ENCODE measurements around the gene SWAP70. TPM values are rescaled to one million over a fixed set of nuclear protein-coding genes. Genes with fewer than 3 reads are reported as not detected.
"Not testable (repeated sequence)": the region's sequence is repeated elsewhere in the genome, so short reads cannot be mapped to it uniquely, and the experiment has no call there.

SWAP70 gene
- total RNA-seq, 2 experiments from 2014 or later, result 7.9 to 10.1 TPM

- DNase-seq (no peak), ATAC-seq (no peak)
- Mint-ChIP-seq H3K9me3 (ENCODE audit: low read depth) (peaks cover 5% of the 10 kb centered on the region), H3K36me3 (peaks cover 26% of the 10 kb centered on the region), H3K4me1 (peaks cover 16% of the 10 kb centered on the region), H3K27me3 (no peaks in the 10 kb centered on the region), H3K4me3 (no peak overlapping the region), H3K27ac (no peak overlapping the region)
- CTCF ChIA-PET, result no interaction called here
Measured at GRCh38 chr11:9741260-9741659, 77.4 kb downstream of the SWAP70 start.

- H3K9me3 Mint-ChIP-seq (ENCODE audit: low read depth); DNase-seq; ATAC-seq; H3K27me3 Mint-ChIP-seq; H3K27ac Mint-ChIP-seq; H3K4me3 Mint-ChIP-seq: not testable (repeated sequence)
- peaks cover 16% of the 10 kb centered on the region for H3K36me3 Mint-ChIP-seq
- H3K4me1 Mint-ChIP-seq, result peaks cover 24% of the 10 kb centered on the region
- CTCF ChIA-PET, result interaction anchor here (0.7 kb wide), 1 partner anchor 1428 kb away, joined by 3 read pairs; no protein-coding TSS in a partner anchor
Measured at GRCh38 chr11:9743512-9743911, 79.6 kb downstream of the SWAP70 start.

- Mint-ChIP-seq H3K27me3 (no peaks in the 10 kb centered on the region), H3K36me3 (peaks cover 8% of the 10 kb centered on the region), H3K4me3 (no peak overlapping the region), H3K4me1 (peaks cover 22% of the 10 kb centered on the region), H3K27ac (no peak overlapping the region), H3K9me3 (ENCODE audit: low read depth) (no peaks in the 10 kb centered on the region)
- CTCF ChIA-PET, result interaction anchor here (0.8 to 5.5 kb wide), 4 partner anchors 12 to 210 kb away, joined by 3 to 51 read pairs (median 3); no protein-coding TSS in a partner anchor
- no peak for DNase-seq
- ATAC-seq, result no peak
Measured at GRCh38 chr11:9745411-9746211, 81.7 kb downstream of the SWAP70 start.

GRCh38 chr11:9747229-9747628 is 83.4 kb downstream of the SWAP70 start:
- Mint-ChIP-seq H3K36me3 (peaks cover 4% of the 10 kb centered on the region), H3K27me3 (no peaks in the 10 kb centered on the region), H3K27ac (no peak overlapping the region), H3K4me3 (no peak overlapping the region), H3K4me1 (peaks cover 27% of the 10 kb centered on the region), H3K9me3 (ENCODE audit: low read depth) (no peaks in the 10 kb centered on the region)
- DNase-seq (no peak), ATAC-seq (no peak)
- CTCF ChIA-PET, result interaction anchor here (1.2 to 6.0 kb wide), 10 partner anchors 12 to 573 kb away, joined by 3 to 57 read pairs (median 9); no protein-coding TSS in a partner anchor

GRCh38 chr11:9747828-9748227 is 84.0 kb downstream of the SWAP70 start:
- H3K4me3 Mint-ChIP-seq, result no peak overlapping the region
- no peaks in the 10 kb centered on the region for H3K27me3 Mint-ChIP-seq
- H3K4me1 Mint-ChIP-seq, result peaks cover 28% of the 10 kb centered on the region
- H3K9me3 Mint-ChIP-seq (ENCODE audit: low read depth), result no peaks in the 10 kb centered on the region
- DNase-seq, result no peak
- ATAC-seq, result no peak
- CTCF ChIA-PET, result interaction anchor here (0.6 to 6.0 kb wide), 25 partner anchors 9 to 572 kb away, joined by 3 to 57 read pairs (median 5); partner anchors contain the start of gene WEE1
- peaks cover 2% of the 10 kb centered on the region for H3K36me3 Mint-ChIP-seq
- no peak overlapping the region for H3K27ac Mint-ChIP-seq

- peaks cover 2% of the 10 kb centered on the region for H3K36me3 Mint-ChIP-seq
- H3K4me3 Mint-ChIP-seq, result no peak overlapping the region
- no peaks in the 10 kb centered on the region for H3K27me3 Mint-ChIP-seq
Measured at GRCh38 chr11:9748361-9748970, 84.6 kb downstream of the SWAP70 start.

GRCh38 chr11:9750551-9750950 is 86.7 kb downstream of the SWAP70 start:
- DNase-seq (no peak), ATAC-seq (no peak)
- H3K4me3 Mint-ChIP-seq, result no peak overlapping the region
- peaks cover 37% of the 10 kb centered on the region for H3K4me1 Mint-ChIP-seq
- no peaks in the 10 kb centered on the region for H3K27me3 Mint-ChIP-seq
- H3K9me3 Mint-ChIP-seq (ENCODE audit: low read depth), result no peaks in the 10 kb centered on the region
- CTCF ChIA-PET, result interaction anchor here (1.8 to 6.0 kb wide), 6 partner anchors 9 to 223 kb away, joined by 5 to 57 read pairs (median 25); no protein-coding TSS in a partner anchor
- no peak overlapping the region for H3K27ac Mint-ChIP-seq
- no peaks in the 10 kb centered on the region for H3K36me3 Mint-ChIP-seq

More at GRCh38 chr11:9748361-9748970, 84.6 kb downstream of the SWAP70 start:
- Mint-ChIP-seq H3K9me3 (ENCODE audit: low read depth) (no peaks in the 10 kb centered on the region), H3K4me1 (peaks cover 33% of the 10 kb centered on the region), H3K27ac (no peak overlapping the region)
- CTCF ChIA-PET, result interaction anchor here (0.6 to 6.0 kb wide), 34 partner anchors 10 to 572 kb away, joined by 3 to 57 read pairs (median 4); partner anchors contain the start of gene WEE1
- DNase-seq, result peak; percentile 87
- ATAC-seq, result peak; percentile 95

- no peak for DNase-seq
- CTCF ChIA-PET, result interaction anchor here (6.0 kb wide), 1 partner anchor 217 kb away, joined by 57 read pairs; no protein-coding TSS in a partner anchor
- Mint-ChIP-seq H3K9me3 (ENCODE audit: low read depth) (no peaks in the 10 kb centered on the region), H3K27ac (no peak overlapping the region), H3K4me1 (peaks cover 42% of the 10 kb centered on the region), H3K27me3 (no peaks in the 10 kb centered on the region), H3K4me3 (no peak overlapping the region), H3K36me3 (no peaks in the 10 kb centered on the region)
- no peak for ATAC-seq
Measured at GRCh38 chr11:9752091-9752490, 88.2 kb downstream of the SWAP70 start.

- DNase-seq (peak; percentile 65), ATAC-seq (peak; percentile 24)
- Mint-ChIP-seq H3K4me3 (peak overlapping the region; percentile 1), H3K4me1 (peaks cover 47% of the 10 kb centered on the region), H3K27me3 (no peaks in the 10 kb centered on the region), H3K27ac (peak overlapping the region; percentile 67), H3K9me3 (ENCODE audit: low read depth) (no peaks in the 10 kb centered on the region), H3K36me3 (no peaks in the 10 kb centered on the region)
- CTCF ChIA-PET, result interaction anchor here (1.1 to 1.9 kb wide), 2 partner anchors 140 to 220 kb away, joined by 4 to 8 read pairs; no protein-coding TSS in a partner anchor
Measured at GRCh38 chr11:9753021-9753420, 89.1 kb downstream of the SWAP70 start.

GRCh38 chr11:9754010-9754471 is 90.2 kb downstream of the SWAP70 start:
- no peaks in the 10 kb centered on the region for H3K36me3 Mint-ChIP-seq
- CTCF ChIA-PET, result interaction anchor here (0.9 to 1.9 kb wide), 3 partner anchors 141 to 554 kb away, joined by 6 to 8 read pairs (median 8); no protein-coding TSS in a partner anchor
- H3K4me1 Mint-ChIP-seq, result peaks cover 41% of the 10 kb centered on the region
- no peak overlapping the region for H3K4me3 Mint-ChIP-seq
- ATAC-seq (no peak), DNase-seq (no peak)
- no peaks in the 10 kb centered on the region for H3K9me3 Mint-ChIP-seq (ENCODE audit: low read depth)
- H3K27me3 Mint-ChIP-seq, result no peaks in the 10 kb centered on the region
- H3K27ac Mint-ChIP-seq, result no peak overlapping the region

GRCh38 chr11:9755561-9756185 is 91.8 kb downstream of the SWAP70 start:
- Mint-ChIP-seq H3K27me3 (no peaks in the 10 kb centered on the region), H3K4me1 (peaks cover 52% of the 10 kb centered on the region)

GRCh38 chr11:9756461-9756860 is 92.6 kb downstream of the SWAP70 start:
- CTCF ChIA-PET, result interaction anchor here (1.4 kb wide), 1 partner anchor 143 kb away, joined by 3 read pairs; no protein-coding TSS in a partner anchor

More at GRCh38 chr11:9755561-9756185, 91.8 kb downstream of the SWAP70 start:
- Mint-ChIP-seq H3K9me3 (ENCODE audit: low read depth) (no peaks in the 10 kb centered on the region), H3K36me3 (no peaks in the 10 kb centered on the region), H3K4me3 (no peak overlapping the region), H3K27ac (peak overlapping the region; percentile 27)
- no peak for DNase-seq
- ATAC-seq, result no peak
- CTCF ChIA-PET, result interaction anchor here (0.7 to 1.4 kb wide), 2 partner anchors 142 to 552 kb away, joined by 3 read pairs; no protein-coding TSS in a partner anchor

GRCh38 chr11:9756878-9757277 is 93.0 kb downstream of the SWAP70 start:
- peaks cover 52% of the 10 kb centered on the region for H3K4me1 Mint-ChIP-seq

More at GRCh38 chr11:9756461-9756860, 92.6 kb downstream of the SWAP70 start:
- Mint-ChIP-seq H3K36me3 (no peaks in the 10 kb centered on the region), H3K9me3 (ENCODE audit: low read depth) (no peaks in the 10 kb centered on the region), H3K27ac (no peak overlapping the region), H3K4me1 (peaks cover 53% of the 10 kb centered on the region), H3K27me3 (no peaks in the 10 kb centered on the region), H3K4me3 (no peak overlapping the region)
- DNase-seq, result no peak
- ATAC-seq, result no peak

More at GRCh38 chr11:9756878-9757277, 93.0 kb downstream of the SWAP70 start:
- Mint-ChIP-seq H3K4me3 (no peak overlapping the region), H3K36me3 (no peaks in the 10 kb centered on the region), H3K9me3 (ENCODE audit: low read depth) (no peaks in the 10 kb centered on the region), H3K27me3 (no peaks in the 10 kb centered on the region), H3K27ac (no peak overlapping the region)
- DNase-seq, result no peak
- no peak for ATAC-seq
- CTCF ChIA-PET, result no interaction called here
